ENCODE measurements around the gene CHD5.

CHD5 gene

GRCh38 chr1:6154525-6155319 lies 25.4 kb downstream of the CHD5 start:
- DNase-seq = no peak

GRCh38 chr1:6152882-6153281 lies 27.2 kb downstream of the CHD5 start:
- DNase-seq = no peak

GRCh38 chr1:6152181-6152580 lies 27.9 kb downstream of the CHD5 start:
- no peak for DNase-seq

GRCh38 chr1:6151291-6151822 lies 28.8 kb downstream of the CHD5 start:
- no peak for DNase-seq

GRCh38 chr1:6150006-6150938 lies 29.8 kb downstream of the CHD5 start:
- no peak for DNase-seq

GRCh38 chr1:6149597-6149996 lies 30.5 kb downstream of the CHD5 start:
- DNase-seq = no peak

- peak in 13 of 51 donors; percentile 6 to 37 (median 23) for DNase-seq
These were observed 31.5 kb downstream of the CHD5 start for GRCh38 chr1:6148497-6149241.

- DNase-seq = no peak
These were observed 34.2 kb downstream of the CHD5 start for GRCh38 chr1:6145864-6146410.

GRCh38 chr1:6145396-6145750 lies 34.7 kb downstream of the CHD5 start:
- no peak for DNase-seq

GRCh38 chr1:6144647-6145395 lies 35.3 kb downstream of the CHD5 start:
- no peak for DNase-seq

- no peak for DNase-seq
These were observed 35.9 kb downstream of the CHD5 start for GRCh38 chr1:6144175-6144574.

GRCh38 chr1:6143395-6143794 lies 36.7 kb downstream of the CHD5 start:
- DNase-seq = no peak

- DNase-seq = peak in 1 of 51 donors; percentile 35
These were observed 37.4 kb downstream of the CHD5 start for GRCh38 chr1:6142734-6143133.

GRCh38 chr1:6142036-6142621 lies 38.0 kb downstream of the CHD5 start:
- DNase-seq = no peak

- DNase-seq = no peak
These were observed 38.5 kb downstream of the CHD5 start for GRCh38 chr1:6141592-6141991.

- DNase-seq = no peak
These were observed 39.7 kb downstream of the CHD5 start for GRCh38 chr1:6140413-6140812.

GRCh38 chr1:6137758-6138157 lies 42.4 kb downstream of the CHD5 start:
- no peak for DNase-seq

- no peak for DNase-seq
These were observed 43.5 kb downstream of the CHD5 start for GRCh38 chr1:6136516-6137220.

GRCh38 chr1:6134741-6135510 lies 45.2 kb downstream of the CHD5 start:
- no peak for DNase-seq

All from hypothalamus (tissue), 51 donors.